GM10248 (cell line): ENCODE results near the gene RIC1.

ENCODE experiments used
- CTCF ChIA-PET: fragments of 300-600 bp; sonication (Branson Sonifier 250); formaldehyde crosslinking; extraction: SDS; loops from one replicate; lab custom pipeline; 2021; ENCODE audit warnings: antibody characterized with exemption; lab: Yijun Ruan, JAX
- POLR2A ChIA-PET: fragments of 350-650 bp; sonication (Branson Sonifier 250); formaldehyde crosslinking; extraction: SDS; loops from one replicate; lab custom pipeline; 2020; ENCODE audit warnings: antibody characterized with exemption; lab: Yijun Ruan, JAX
- DNase-seq: peaks from one replicate; pipeline ENCODE4 v3.0.0; 2012; ENCODE audit errors: extremely low spot score
- CTCF ChIP-seq: IDR thresholded peaks from 2 replicates; pipeline ENCODE4 v1.5.1; 2012; ENCODE audit warnings: mild to moderate bottlenecking, low read depth; ENCODE audit errors: extremely low read depth, missing control alignments, control extremely low read depth

The RIC1 gene

GRCh38 chr9:5817862-5818261 lies 189.0 kb downstream of the RIC1 start:
- no peak for TF ChIP-seq CTCF
- ChIA-PET POLR2A (no interaction called here), CTCF (interaction anchor here (2.4 kb wide), 1 partner anchor 15 kb away, joined by 13 read pairs; the partner anchor contains the start of gene ERMP1)
- DNase-seq: no peak

GRCh38 chr9:5818424-5819142 lies 189.7 kb downstream of the RIC1 start:
- CTCF ChIA-PET: interaction anchor here (2.4 kb wide), 1 partner anchor 14 kb away, joined by 13 read pairs; the partner anchor contains the start of gene ERMP1

GRCh38 chr9:5819174-5819573 lies 190.3 kb downstream of the RIC1 start:
- no peak for DNase-seq
- TF ChIP-seq CTCF: no peak
- ChIA-PET POLR2A (no interaction called here), CTCF (interaction anchor here (7.7 kb wide), 1 partner anchor 14 kb away, joined by 75 read pairs; the partner anchor contains the start of gene ERMP1)

More at GRCh38 chr9:5818424-5819142, 189.7 kb downstream of the RIC1 start:
- POLR2A ChIA-PET: no interaction called here
- TF ChIP-seq CTCF: no peak
- no peak for DNase-seq

- ChIA-PET POLR2A (no interaction called here), CTCF (interaction anchor here (1.2 to 7.7 kb wide), 3 partner anchors 9 to 16 kb away, joined by 3 to 75 read pairs (median 5); partner anchors contain the start of gene ERMP1)
- DNase-seq: no peak
- TF ChIP-seq CTCF: no peak
Observed at GRCh38 chr9:5820425-5820824, 191.5 kb downstream of the RIC1 start.

GRCh38 chr9:5825223-5825622 lies 196.3 kb downstream of the RIC1 start:
- TF ChIP-seq CTCF: no peak
- DNase-seq: no peak
- ChIA-PET CTCF (interaction anchor here (0.7 to 7.7 kb wide), 5 partner anchors 8 to 17 kb away, joined by 3 to 75 read pairs (median 4); partner anchors contain the start of gene ERMP1), POLR2A (no interaction called here)
